Measurements from ENCODE around the gene WNT3A. TPM values are rescaled to one million over a fixed set of nuclear protein-coding genes. Genes with fewer than 3 reads are reported as not detected.

Gene WNT3A
- total RNA-seq, 1 experiment from 2014 or later: 0.24 TPM

DNA sequence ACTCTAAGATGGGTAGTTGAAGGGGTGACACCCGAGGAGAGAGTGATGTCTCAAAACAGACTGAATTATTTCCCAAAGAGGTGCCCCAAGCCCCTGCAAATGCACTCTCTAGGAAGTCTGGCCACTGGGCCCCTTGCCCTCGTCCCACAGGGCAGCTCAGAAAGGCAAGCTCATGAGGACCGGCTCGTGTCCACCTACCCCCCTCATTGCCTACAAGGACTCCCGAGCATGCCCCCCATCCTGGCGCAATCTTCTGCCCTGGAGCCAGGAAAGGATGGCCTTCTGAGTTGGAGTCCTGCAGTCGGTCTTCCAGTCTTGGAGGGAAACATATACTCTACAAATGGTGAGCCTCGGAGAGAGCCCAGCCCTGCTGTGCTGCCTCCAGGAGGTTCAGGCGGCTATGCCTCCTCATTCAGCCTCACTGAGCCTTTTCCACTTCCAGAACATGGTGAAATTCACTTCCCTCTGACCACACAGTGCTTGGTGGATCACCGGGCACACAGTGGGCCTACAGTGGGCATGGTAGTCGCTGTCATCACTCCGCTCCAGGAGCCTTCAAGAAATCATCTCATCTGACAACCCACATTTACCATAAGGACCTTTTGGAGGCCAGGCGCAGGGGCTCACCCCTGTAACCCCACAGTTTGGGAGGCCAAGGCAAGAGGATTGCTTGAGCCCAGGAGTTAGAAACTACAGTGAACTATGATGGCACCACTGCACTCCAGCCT, 5.8 kb upstream of the WNT3A start:
- no peak overlapping the region for H2AFZ ChIP-seq
- no peak for DNase-seq
- TF ChIP-seq, protein P1, sequence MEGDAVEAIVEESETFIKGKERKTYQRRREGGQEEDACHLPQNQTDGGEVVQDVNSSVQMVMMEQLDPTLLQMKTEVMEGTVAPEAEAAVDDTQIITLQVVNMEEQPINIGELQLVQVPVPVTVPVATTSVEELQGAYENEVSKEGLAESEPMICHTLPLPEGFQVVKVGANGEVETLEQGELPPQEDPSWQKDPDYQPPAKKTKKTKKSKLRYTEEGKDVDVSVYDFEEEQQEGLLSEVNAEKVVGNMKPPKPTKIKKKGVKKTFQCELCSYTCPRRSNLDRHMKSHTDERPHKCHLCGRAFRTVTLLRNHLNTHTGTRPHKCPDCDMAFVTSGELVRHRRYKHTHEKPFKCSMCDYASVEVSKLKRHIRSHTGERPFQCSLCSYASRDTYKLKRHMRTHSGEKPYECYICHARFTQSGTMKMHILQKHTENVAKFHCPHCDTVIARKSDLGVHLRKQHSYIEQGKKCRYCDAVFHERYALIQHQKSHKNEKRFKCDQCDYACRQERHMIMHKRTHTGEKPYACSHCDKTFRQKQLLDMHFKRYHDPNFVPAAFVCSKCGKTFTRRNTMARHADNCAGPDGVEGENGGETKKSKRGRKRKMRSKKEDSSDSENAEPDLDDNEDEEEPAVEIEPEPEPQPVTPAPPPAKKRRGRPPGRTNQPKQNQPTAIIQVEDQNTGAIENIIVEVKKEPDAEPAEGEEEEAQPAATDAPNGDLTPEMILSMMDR (conservative IDR thresholded peaks at IDR 0.05): no peak
- no peak for TF ChIP-seq EZH2 (IDR thresholded peaks at IDR 0.05; ENCODE audit: low read depth)
- intact Hi-C loops (cut with micrococcal nuclease; ENCODE audit: unreplicated experiment): no loop called here
- no peaks in the 10 kb centered on the region; the same call in 1 of the 2 replicates for H3K9me3 ChIP-seq (ENCODE audit: insufficient read depth, low read depth)
- H4K20me1 ChIP-seq (ENCODE audit: insufficient read depth): no peaks in the 10 kb centered on the region
- no peaks in the 10 kb centered on the region for H3K4me1 ChIP-seq (replicated peaks; ENCODE audit: insufficient read depth)
- no peaks in the 10 kb centered on the region for H3K36me3 ChIP-seq (ENCODE audit: low read depth)
- POLR2A ChIA-PET (ENCODE audit: unreplicated experiment): no interaction called here
- H3K4me3 ChIP-seq: no peak overlapping the region
- H3K9me2 ChIP-seq (ENCODE audit: insufficient read depth): no peaks in the 10 kb centered on the region
- no peak overlapping the region for H3K4me2 ChIP-seq
- CTCF ChIA-PET: interaction anchor here (0.5 kb wide), 1 partner anchor 138 kb away, joined by 4 read pairs; no protein-coding TSS in a partner anchor
- no TSS peak for BruUV-seq (replicated peaks)
- no peak overlapping the region for H3K27ac ChIP-seq
- no peaks in the 10 kb centered on the region for H3K27me3 ChIP-seq (ENCODE audit: insufficient read depth, low read depth)
- peaks cover 15% of the 10 kb centered on the region; the same call in 1 of the 2 replicates for H3F3A ChIP-seq (ENCODE audit: insufficient read depth, low read depth)
- H3K79me2 ChIP-seq (ENCODE audit: low read depth): no peaks in the 10 kb centered on the region

DNA sequence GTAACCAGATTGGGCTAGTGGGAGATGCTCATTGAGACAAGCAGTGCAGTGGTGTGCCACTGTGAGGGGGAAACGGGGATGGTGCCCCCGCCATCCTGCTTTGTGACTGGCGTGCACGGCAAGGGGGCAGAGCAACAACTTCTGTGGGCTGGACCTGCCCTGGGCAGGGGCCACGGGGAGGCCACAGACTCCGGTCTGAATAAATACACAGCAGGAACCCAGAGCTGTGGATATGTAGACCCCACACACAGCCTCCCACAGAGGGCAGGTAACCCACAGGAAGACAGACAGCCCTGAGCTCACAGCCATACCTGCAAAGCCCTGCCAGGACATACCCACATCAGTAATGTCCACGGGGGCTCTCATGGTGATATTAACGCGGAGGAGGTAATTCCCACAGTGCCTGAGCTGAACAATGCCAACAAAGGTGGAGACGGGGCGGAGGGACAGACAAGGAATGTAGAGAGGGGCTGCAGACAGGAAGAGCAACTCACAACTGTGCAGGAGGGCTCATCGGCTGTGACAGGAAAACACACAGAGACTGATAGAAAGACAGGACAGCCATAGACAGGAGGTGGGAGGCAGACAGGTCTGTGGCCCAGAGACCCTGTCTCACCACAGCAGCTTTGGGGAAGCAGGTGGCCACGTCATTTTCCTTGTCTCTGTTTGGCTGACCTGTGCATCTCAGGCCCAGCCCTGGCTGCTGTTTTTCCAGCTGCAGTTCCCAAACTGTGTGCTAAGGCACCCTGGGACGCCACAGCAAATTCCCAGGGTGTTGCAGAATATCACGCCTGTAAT, 4.9 kb upstream of the WNT3A start:
- Histone ChIP-seq H3K36me3 (ENCODE audit: low read depth) (no peaks in the 10 kb centered on the region), H3K9me3 (ENCODE audit: insufficient read depth, low read depth) (no peaks in the 10 kb centered on the region; the same call in 1 of the 2 replicates), H3K4me2 (no peak overlapping the region), H2AFZ (no peak overlapping the region), H3K27me3 (ENCODE audit: insufficient read depth, low read depth) (no peaks in the 10 kb centered on the region; the same call in 1 of the 2 replicates), H3K27ac (no peak overlapping the region), H3K4me3 (no peak overlapping the region), H3F3A (ENCODE audit: insufficient read depth, low read depth) (peaks cover 6% of the 10 kb centered on the region; the same call in 1 of the 2 replicates), H4K20me1 (ENCODE audit: insufficient read depth) (no peaks in the 10 kb centered on the region), H3K4me1 (replicated peaks; ENCODE audit: insufficient read depth) (no peaks in the 10 kb centered on the region), H3K79me2 (ENCODE audit: low read depth) (no peaks in the 10 kb centered on the region), H3K9me2 (ENCODE audit: insufficient read depth) (no peaks in the 10 kb centered on the region)
- no TSS peak for BruUV-seq (replicated peaks)
- POLR2A ChIA-PET (ENCODE audit: unreplicated experiment): no interaction called here
- no peak for DNase-seq
- intact Hi-C loops (cut with micrococcal nuclease; ENCODE audit: unreplicated experiment): no loop called here
- CTCF ChIA-PET: interaction anchor here (0.6 to 0.8 kb wide), 2 partner anchors 129 to 166 kb away, joined by 3 to 6 read pairs; no protein-coding TSS in a partner anchor
- TF ChIP-seq EZH2 (IDR thresholded peaks at IDR 0.05; ENCODE audit: low read depth): no peak
- TF ChIP-seq, protein P1 (conservative IDR thresholded peaks at IDR 0.05): no peak

DNA sequence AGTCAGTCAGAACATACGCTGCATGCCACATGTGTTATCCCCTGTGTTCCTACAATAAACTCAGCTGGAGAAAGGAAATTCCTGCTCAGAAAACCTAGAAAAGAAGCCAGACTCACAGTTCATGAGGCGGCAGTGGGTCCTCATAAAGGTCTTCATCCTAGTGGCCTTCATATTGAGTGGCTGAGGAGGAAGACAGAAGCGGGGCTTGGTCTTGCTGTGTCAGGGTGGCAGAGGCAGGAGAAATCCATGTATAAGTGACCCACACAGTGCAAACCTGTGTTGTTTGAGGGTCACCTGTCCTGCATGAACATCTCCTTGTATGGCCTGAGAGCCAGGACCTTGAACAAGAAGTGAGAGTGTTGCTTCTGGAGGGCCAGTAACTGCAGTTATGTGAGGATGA, 4.0 kb upstream of the WNT3A start:
- DNase-seq: no peak
- no TSS peak for BruUV-seq (replicated peaks)
- Histone ChIP-seq H4K20me1 (ENCODE audit: insufficient read depth) (no peaks in the 10 kb centered on the region), H3K27ac (no peak overlapping the region), H3K9me3 (ENCODE audit: insufficient read depth, low read depth) (no peaks in the 10 kb centered on the region), H3K4me2 (no peak overlapping the region), H3K4me1 (replicated peaks; ENCODE audit: insufficient read depth) (no peaks in the 10 kb centered on the region), H3K79me2 (ENCODE audit: low read depth) (no peaks in the 10 kb centered on the region), H3K27me3 (ENCODE audit: insufficient read depth, low read depth) (peaks cover under 1% of the 10 kb centered on the region; the same call in 1 of the 2 replicates), H3K4me3 (no peak overlapping the region), H3K36me3 (ENCODE audit: low read depth) (no peaks in the 10 kb centered on the region), H3F3A (ENCODE audit: insufficient read depth, low read depth) (peaks cover 3% of the 10 kb centered on the region; the same call in 1 of the 2 replicates), H2AFZ (no peak overlapping the region), H3K9me2 (ENCODE audit: insufficient read depth) (no peaks in the 10 kb centered on the region)
- CTCF ChIA-PET: interaction anchor here (0.7 to 1.5 kb wide), 3 partner anchors 57 to 128 kb away, joined by 3 to 14 read pairs (median 4); no protein-coding TSS in a partner anchor
- intact Hi-C loops (cut with micrococcal nuclease; ENCODE audit: unreplicated experiment): no loop called here
- POLR2A ChIA-PET (ENCODE audit: unreplicated experiment): interaction anchor here (0.6 kb wide), 1 partner anchor 27 kb away, joined by 3 read pairs; no protein-coding TSS in a partner anchor
- TF ChIP-seq EZH2 (IDR thresholded peaks at IDR 0.05; ENCODE audit: low read depth): no peak
- TF ChIP-seq, protein P1 (conservative IDR thresholded peaks at IDR 0.05): no peak
